GM12801 (cell line): ENCODE data around the gene ALKBH5.

ENCODE experiments used
- TF ChIP-seq, protein P1 (sequence below): IDR thresholded peaks from one replicate; pipeline ENCODE4 v1.5.1; 2011; ENCODE audit warnings: control low read depth; ENCODE audit not compliant: insufficient read length; ENCODE audit errors: extremely low read depth

ALKBH5 gene

DNA sequence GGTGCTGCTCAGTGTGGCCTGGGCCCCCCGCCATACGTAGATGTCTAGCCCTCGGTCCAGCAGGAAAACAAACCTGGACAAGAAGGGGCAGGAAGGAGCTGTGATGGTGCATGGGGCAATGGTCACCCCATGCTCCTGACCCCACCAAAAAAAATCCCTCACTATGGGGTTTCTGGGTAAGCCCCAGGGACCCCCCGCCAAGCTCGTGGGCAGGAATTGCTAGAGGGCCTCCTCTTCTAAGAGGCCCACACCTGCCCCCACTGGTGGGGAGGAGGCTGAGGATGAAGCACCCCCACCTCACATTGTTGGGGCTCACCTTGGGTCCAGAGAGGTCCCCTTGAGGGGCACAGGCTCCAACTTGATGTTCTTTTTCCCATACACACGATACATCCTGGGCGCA lies 65.2 kb downstream of the ALKBH5 start:
- TF ChIP-seq, protein P1, sequence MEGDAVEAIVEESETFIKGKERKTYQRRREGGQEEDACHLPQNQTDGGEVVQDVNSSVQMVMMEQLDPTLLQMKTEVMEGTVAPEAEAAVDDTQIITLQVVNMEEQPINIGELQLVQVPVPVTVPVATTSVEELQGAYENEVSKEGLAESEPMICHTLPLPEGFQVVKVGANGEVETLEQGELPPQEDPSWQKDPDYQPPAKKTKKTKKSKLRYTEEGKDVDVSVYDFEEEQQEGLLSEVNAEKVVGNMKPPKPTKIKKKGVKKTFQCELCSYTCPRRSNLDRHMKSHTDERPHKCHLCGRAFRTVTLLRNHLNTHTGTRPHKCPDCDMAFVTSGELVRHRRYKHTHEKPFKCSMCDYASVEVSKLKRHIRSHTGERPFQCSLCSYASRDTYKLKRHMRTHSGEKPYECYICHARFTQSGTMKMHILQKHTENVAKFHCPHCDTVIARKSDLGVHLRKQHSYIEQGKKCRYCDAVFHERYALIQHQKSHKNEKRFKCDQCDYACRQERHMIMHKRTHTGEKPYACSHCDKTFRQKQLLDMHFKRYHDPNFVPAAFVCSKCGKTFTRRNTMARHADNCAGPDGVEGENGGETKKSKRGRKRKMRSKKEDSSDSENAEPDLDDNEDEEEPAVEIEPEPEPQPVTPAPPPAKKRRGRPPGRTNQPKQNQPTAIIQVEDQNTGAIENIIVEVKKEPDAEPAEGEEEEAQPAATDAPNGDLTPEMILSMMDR, result no peak

DNA sequence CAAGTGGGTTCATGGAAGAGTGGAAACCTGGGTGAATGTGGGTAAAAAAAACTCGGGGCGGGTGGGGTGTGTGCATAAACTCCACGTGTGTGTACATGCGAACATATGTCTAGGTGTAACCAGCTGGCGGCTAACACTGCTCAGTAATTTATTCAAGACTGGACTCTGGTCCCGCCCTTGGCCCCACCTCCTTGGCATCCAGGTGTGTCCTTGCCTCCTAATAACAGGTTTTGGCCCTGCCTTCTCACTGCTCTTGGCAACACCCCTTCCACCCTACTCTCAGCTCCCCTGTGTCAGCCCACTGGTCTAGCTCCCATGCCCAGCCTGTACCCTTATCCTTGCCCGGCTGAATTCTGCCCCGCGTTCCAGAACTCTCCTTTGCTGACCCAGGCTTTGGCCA lies 66.6 kb downstream of the ALKBH5 start:
- TF ChIP-seq, protein P1, result no peak

DNA sequence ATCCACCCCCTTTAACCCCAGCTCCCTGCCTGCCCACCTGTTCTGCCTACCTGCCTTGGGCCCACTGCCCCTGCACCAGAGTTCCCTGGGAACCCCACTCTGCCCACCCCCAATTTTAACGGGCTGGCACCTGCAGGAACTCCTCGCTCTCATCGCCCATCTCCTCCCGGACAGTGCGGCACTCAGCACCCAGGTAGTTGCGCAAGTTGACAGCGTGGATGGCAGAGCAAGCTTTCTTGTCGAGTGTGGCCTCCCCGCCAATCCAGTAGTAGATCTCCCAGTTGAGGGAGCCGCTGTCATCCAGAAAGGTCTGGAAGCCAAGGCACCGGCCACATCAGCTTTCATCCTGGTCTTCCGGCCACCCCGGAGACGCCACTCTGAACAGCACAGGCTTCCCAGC lies 67.1 kb downstream of the ALKBH5 start:
- TF ChIP-seq, protein P1, result no peak

DNA sequence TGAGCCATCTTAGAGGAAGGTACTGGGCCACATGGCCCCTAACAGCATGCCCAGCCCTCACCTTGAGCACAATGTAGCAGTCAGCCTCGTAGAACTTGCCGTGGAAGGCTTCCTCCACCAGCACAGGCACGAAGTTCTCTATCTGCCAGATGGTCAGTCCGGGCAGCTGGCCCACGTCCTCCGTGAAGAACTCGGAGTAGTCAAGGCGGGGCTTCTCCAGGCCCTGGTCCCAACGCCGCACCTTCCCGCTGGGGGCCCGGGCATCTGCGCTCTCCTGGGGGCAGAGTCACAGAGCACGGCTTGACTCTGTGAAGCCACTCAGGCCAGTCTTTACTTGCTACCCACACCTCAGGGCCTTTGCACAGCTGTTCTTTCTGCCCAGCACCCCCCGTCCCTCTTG lies 67.6 kb downstream of the ALKBH5 start:
- TF ChIP-seq, protein P1, result no peak

DNA sequence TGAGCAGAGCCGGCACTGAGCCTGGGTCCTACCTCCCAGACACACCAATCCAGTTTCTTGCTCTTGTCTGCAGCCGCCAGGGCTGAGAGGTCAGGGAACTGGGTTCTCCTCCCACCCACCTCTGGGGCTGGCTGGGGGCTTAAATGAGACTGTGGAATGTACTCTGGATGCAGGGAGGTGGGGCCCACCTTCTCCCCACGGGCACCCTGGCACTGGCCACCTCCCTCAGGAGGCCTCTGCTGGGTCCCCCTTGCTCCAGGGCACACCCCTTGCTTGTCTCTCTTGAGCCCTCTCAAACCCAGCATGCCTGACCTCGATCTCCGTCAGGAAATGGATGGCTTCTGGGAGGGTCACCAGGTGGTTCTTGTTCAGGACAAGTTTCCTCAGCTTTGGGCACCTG lies 68.5 kb downstream of the ALKBH5 start:
- TF ChIP-seq, protein P1, result no peak

DNA sequence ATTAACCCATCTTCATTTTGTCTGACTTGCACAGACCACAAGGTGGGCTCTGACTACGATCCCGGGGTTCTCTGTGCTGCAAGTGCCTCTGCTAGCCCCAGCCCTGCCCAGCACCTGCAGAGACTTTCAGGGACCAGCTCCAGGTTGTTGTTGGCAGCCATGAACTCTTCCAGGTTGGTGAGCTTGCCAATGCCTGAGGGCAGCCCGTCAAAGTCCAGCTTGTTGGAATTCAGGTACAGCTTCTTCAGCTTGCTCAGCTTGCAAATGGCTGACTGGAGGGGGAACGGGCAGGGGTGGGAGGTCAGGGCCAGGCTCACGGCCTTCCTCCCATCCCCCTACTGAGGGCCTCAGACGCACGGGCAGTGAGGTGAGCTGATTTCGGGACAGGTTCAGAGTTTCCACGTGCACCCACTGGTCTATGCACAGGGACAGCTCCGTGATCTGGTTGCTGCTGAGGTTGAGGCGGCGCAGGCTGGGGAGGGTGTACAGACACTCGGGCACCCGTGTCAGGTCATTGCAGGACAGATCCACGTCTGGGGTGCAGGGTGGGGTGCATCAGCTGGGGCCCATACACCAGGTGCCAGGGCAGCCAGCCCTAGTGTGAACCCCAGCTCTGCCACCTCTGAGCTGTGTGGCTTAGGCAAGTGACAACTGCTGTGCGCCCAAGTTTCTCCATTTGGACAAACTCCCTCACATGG lies 69.7 kb downstream of the ALKBH5 start:
- TF ChIP-seq, protein P1, result no peak

DNA sequence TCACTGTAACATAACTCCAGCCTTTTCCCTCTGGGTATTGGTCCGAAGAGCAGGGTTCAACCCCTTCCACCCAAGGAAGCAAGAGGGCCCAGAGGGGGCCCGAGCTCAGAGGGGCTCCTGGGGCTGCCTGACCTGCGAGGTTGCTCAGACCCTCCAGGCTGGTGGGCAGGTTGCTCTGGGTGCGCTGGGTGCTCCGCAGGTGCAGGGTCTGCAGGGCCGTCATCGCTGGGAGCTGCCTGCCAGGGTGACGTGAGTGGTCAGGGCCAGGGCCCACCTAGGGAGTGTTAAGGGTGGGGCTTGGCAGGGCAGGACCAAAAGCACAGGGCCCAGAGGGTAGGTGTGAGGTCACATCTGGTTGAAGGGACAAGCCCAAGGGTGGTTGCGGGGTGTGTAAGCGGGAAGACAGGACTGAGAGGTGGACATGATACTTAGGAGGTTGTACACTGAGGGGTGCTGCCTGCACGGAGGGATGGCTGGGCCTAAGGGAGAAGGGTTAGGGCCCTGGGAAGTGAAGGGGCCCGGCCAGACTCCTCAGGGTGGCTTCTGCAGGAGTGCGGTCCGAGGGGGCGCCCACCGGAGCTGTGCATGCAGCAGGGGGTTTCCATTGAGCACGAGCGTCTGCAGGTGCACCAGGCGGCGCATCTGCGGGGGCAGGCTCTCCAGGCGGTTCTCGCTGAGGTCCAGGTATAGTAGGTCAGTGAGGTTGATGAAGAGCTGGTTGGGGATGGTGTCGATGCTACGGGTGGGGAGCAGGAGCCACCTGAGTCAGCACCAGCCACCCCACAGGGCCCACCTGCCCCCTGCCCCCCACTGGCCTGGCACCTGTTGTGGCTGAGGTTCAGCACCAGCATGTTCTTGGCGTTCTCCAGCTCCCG lies 70.6 kb downstream of the ALKBH5 start:
- TF ChIP-seq, protein P1, result no peak
